Stimulated activated CD4-positive, alpha-beta T cell treated with anti-CD3 and anti-CD28 coated beads, TNF-alpha, amount 100 ng/mL, for 1 hour (primary cell): Measurements from ENCODE around the gene CRKL.
"Not testable (repeated sequence)": the region's sequence is repeated elsewhere in the genome, so short reads cannot be mapped to it uniquely, and the experiment has no call there.

ENCODE experiments used
- DNase-seq, 3 donors: peaks; one replicate each; pipeline ENCODE4 v3.0.0-alpha.2; 2020; ENCODE audit warnings: low read depth in 3 of 3, low spot score in 1 of 3

Gene CRKL

DNA sequence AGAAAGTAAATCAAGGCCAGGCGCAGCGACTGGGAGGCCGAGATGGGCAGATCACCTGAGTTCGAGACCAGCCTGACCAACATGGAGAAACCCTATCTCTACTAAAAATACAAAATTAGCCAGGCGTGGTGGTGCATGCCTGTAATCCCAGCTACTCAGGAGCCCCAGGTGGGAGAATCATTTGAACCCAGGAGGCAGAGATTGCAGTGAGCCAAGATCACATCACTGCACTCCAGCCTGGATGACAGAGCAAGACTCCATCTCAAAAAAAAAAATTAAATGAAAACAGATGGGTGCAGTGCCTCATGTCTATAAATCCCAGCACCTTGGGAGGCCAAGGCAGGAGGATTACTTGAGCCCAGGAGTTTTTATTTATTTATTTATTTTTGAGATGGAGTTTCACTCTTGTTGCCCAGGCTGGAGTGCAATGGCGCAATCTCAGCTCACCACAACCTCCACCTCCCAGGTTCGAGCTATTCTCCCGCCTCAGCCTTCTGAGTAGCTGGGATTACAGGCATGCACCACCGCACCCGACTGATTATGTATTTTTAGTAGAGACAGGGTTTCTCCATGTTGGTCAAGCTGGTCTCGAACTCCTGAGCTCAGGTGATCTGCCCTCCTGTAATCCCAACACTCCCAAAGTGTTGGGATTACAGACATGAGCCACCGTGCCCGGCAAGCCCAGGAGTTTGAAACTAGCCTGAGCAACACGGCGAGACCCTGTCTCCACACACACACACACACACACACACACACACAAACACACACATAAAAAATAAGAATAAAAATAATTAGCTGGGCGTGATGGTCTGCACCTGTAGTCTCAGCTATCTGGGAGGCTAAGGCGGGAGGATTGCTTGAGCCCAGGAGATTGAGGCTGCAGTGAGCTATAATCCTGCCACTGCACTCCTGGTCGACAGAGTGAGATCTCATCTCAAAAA lies 15.8 kb upstream of the CRKL start:
- DNase-seq = not testable (repeated sequence)

DNA sequence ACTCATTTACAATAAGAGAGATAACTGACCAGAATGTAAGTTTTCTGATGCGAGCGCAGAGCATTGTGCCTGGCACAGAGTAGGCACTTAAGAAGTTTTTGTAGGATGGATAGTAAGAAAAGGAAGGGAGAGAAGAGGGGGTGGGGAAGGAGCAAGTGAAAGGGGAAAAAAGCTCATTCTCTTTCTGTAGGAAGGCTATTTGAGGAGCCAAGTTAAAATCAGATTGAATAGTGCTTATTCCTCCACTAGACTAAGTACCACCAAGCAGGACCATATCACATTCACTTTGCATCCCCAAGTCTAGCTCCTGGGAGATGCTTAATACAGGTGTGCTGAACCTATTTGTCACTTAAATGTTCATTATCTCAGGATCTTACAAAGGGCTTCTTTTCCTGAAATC lies 14.1 kb upstream of the CRKL start:
- DNase-seq = no peak

DNA sequence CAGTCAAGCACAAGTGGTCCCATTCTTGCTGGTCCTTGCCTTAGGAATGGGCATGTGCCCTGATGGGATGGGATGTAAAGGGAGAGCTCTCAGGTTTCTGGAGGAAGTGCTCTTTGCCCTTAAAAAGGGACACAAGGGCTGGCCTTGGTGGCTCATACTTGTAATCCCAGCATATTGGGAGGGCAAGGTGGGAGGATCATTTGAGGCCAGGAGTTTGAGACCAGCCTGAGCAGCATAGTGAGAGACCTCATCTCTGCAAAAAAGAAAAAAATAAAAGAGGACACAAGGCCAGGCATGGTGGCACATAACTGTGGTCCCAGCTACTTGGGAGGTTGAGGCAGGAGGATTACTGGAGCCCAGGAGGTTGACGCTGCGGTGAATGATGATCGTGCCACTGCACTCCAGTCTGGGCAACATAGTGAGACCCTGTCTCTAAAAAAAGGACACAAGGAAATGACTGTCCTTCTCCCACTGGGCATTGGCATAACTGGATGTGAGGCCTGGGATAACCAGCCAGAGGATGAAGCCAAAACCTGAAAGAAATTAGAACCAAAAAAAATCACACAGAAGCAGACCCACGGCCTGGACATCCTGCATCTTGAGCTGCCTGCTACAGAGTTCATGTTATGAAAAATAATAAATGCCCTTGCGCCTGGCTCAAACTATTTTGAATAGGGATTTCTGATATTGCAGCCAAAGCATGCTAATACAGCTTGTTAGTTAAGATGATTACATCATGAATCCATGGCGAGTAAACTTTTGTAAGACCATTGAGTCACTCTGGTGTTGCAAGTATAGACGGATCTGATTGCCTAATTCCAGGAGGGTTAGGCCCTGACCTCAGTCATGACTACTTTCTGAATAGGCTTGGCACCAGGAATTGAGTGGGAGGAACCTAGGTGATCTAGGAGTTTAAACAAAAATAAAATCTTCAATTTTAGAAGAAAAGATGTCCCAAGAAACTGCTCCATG lies 12.9 kb upstream of the CRKL start:
- DNase-seq = no peak

DNA sequence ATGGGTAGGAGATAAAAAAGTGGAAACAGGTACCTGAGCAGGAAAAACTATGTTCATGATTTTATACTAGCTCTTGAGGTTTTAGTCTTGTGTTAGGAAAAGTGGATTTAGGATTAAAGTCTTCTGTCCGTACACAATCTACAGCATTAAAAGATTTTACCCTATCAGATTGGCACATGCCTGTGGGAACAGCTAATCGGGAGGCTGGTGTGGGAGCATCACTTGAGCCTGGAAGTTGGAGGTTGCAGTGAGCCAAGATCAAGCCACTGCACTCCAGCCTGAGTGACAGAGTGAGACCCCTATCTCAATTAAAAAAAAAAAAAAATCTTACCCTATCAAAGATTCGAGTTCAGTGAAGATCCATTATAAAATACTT lies 12.2 kb upstream of the CRKL start:
- no peak for DNase-seq

DNA sequence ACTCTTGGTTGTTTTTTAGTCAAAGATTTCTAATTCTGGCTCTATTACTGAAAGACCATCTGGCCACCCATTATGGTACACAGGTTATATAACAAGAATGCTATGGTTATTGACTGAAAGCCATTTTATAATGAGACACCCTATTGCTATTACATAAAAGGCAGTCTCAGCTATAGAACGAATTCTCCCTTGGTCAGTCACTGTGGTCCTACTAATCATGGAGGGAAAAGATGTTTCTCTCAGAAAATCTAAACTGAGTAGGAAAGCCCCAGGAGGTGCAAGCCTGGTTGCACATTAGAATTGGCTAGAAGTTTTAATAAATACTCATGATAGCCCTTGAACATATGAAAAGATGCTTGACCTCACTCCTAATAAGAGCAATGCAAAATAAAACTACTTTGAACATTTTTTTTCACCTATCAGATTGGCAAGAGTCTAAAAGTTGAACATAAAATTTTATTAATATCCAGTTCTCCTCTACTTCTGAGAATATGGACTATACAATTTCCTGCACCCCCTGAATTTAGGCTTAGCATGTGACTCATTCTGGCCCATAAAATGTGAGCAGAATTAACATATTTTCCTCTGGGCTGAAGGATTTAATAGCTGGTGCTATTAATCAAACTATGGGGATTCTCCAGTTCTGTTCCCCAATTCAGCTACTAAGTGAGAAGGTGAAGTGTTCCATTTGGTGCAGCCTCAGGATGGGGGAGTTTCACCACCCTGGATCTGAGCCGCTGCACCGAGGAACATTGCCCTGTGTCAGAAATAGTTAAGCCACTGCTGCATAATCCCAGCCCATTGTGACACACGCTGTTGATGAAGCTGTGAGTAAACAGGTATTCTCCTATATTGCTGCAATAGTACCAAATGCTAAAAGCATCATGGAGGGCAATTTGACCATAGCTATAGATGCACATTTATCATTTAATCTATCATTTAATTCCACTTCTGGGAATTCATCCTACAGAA lies 11.5 kb upstream of the CRKL start:
- DNase-seq = no peak

DNA sequence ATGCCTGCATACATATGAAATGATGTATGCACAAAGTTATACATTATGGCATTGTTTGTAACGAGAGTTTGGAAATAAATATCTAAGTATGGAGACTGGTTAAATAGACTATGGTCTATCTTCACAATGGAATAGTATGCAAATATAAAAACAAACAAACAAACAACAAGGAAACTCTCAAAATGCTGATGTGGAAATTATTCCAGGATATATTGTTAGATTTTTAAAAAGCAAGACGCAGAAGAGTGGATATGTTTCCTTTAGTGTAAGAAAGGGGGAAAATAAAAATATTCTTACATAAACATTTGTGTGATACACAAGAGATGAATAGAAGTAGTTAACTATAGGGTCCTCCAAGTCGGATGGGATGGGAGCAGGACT lies 10.8 kb upstream of the CRKL start:
- no peak for DNase-seq

DNA sequence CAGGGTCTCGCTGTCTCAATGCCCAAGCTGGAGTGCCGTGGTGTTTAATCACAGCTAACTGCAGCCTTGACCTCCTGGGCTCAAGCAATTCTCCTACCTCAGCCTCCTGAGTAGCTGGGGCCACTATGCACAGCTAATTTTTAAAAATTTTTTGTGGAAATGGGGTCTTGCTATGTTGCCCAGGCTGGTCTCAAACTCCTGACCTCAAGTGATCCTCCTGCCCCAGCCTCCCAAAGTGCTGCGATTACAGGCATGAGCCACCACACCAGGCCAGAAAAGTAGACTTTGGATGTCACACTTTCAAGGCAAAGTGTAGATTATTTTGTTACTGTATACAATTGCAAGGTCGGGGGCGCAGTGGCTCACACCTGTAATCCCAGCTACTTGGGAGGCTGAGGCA lies 8.5 kb upstream of the CRKL start:
- not testable (repeated sequence) for DNase-seq

DNA sequence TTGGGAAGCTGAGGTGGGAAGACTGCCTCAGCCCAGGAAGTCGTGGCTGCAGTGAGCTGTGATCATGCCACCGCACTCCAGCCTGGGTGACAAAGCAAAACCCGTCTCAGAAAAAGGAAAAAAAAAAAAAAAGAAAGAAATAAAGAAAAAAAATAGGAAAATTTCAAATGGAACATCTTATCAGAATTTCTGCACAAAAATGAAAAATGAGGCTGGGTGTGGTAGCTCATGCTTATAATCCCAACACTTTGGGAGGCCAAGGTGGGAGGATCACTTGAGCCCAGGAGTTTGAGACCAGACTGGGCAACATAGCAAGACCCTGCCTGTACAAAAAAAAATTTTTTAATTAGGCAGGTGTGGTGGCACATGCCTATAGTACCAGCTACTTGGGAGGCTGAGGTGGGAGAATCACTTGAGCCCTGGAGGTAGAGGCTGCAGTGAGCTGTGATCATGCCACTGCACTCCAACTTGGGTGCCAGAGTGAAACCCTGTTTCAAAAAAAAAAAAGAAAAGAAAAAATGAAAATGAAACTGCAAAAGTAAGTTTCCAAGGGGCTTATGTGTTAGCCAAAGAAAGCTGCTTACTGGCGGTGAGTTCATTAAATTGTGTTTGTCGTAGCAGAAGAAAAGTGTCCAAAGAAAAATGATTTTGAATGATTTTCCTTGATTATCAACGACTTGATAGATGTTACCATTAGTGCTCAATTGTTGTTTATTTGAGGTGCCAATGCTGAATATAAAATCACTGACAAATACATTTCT lies 7.5 kb upstream of the CRKL start:
- DNase-seq = no peak

DNA sequence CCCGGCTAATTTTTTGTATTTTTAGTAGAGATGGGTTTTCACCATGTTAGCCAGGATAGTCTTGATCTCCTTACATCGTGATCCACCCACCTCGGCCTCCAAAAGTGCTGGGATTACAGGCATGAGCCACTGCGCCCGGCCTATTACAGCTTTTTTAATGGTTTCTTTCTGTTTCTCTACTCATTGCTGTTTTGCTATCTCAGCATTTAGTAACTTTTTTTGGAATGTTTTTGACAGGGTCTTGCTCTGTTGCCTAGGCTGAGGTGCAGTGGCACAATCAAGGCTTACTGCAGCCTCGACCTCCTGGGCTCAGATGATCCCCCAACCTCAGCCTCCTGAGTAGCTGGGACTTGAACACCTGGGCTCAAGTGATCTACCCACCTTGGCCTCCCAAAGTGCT lies 4.7 kb upstream of the CRKL start:
- DNase-seq = no peak

DNA sequence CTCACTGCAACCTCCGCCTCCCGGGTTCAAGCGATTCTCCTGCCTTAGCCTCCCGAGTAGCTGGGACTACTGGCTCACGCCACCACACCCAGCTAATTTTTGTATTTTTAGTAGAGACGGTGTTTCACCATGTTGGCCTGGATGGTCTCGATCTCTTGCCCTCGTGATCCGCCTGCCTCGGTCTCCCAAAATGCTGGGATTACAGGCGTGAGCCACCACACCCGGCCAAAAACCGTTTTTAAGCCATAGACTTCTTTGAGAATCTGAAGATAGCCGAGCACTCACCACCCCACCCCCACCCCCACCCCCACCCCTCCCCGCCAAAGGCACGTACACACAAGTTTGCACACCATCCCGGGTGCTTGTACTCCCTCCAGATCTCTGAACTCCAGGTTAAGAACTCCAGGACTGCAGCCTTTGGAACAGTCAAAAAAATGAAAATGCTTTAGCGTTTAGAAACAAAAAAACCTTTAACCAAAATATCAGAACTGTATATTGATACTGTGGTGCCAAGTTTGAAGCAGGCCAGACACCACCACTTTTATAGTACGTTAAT lies 1.5 kb downstream of the CRKL start:
- DNase-seq = no peak

DNA sequence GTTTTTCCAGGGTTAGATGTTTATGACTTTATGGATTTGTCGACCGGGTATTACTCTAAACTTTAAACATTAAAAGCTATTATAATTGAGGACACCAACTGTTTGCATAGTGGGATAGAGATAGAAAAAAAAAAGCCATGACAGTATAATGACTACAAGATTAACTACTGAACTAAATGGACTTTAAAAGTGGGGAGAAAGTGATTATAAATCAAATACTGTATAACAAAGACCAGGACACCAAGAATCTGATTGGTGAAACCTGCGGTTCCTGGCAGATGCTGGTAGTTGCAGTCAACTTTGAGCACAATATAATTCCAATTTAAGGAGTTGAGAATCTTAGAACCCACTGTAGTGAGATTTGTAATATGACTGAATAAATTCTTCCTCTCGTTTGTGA lies 2.5 kb downstream of the CRKL start:
- DNase-seq = no peak

DNA sequence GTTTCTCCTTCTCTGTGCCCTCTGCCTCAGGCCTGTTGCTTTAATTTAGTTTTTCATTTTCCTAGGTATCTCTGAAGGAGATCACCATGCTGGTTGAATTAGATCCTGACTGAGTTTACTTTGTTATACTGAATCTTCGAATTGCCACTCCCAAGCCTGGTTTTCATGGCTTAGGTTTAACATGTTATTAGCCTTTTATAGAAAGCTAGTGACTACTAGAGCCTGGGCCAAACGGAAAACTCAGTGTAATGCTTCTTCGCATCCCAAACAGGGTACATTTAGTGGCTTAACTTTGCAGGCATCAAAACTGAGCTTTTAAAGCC lies 3.6 kb downstream of the CRKL start:
- DNase-seq = no peak

DNA sequence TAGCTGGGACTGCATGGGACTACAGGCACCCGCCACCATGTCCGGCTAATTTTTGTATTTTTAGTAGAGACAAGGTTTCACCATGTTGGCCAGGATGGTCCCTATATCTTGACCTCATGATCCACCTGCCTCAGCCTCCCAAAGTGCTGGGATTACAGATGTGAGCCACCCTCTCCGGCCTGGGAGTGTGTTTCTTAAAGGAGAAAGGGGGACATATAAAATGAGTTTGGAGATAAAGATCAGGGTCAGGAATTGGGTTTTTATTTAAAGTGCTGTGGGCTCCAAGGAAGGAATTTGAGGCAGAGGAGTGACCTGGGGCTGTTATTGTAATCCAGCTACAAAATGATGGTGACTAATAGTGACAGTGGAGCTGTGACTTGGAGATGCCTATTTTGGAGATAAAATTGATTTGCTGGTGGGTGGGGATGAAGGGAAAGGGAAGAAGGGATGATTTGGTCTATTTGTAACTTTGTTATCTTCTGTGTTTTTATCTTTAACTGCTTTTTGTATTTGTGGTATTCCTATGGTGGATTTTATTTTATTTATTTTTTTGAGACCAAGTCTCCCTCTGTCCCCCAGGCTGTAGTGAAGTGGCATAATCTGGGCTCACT lies 5.0 kb downstream of the CRKL start:
- no peak for DNase-seq

DNA sequence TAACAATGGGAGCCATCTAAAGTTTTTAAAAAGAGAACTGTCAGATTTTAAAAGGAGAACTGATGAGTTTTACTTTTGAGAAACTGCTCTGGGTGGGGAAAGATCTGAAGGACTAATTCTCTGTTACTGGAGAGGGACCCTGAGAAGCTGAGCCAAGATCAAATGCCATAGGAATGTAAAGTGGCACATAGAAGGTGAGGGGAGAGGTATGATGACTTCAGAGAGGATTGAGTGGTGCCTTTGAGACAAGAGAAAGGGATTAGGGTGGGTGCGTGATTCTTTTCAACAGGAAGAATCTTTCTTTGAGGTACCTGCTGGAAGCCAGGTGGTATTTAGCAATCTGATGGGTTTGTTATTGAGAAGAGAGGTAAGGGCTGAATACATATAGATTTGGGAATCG lies 9.0 kb downstream of the CRKL start:
- no peak for DNase-seq

DNA sequence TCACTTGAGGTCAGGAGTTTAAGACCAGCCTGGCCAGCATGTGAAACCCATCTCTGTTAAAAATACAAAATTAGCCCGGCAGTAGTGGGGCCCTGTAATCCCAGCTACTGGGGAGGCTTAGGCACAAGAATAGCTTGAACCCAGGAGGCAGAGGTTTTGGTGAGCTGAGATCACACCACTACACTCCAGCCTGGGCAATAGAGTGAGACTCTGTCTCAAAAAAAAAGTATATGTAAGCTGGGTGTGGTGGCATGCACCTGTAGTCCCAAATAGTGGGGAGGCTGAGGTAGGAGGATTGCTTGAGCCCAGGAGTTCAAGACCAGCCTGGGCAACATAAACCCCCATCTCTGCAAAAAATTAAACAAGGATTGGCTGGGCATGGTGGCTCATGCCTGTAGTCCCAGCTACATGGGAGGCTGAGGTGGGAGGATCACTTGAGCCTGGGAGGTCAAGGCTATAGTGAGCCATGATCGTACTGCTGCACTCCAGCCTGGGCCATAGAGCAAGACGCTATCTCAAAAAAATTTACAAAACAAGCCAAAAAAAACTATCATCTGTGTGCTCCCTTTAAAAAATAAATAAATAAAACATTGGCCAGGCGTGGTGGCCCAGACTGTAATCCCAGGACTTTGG lies 10.8 kb downstream of the CRKL start:
- DNase-seq = no peak

DNA sequence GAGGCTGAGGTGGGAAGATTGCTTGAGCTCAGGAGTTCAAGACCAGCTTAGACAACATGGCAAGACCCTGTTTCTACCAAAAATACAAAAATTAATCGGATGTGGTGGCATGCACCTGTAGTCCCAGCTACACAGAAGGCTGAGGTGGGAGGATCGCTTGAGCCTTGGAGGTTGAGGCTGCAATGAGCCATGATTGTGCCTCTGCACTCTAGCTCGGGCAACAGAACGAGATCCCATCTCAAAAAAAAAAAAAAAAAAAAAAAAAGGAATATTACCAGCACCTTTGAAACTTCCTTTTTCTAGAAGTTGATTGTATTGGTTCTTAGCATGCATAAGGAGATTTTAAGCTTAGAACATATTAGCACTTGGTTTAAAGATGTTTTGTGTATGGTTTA lies 11.4 kb downstream of the CRKL start:
- DNase-seq = no peak

DNA sequence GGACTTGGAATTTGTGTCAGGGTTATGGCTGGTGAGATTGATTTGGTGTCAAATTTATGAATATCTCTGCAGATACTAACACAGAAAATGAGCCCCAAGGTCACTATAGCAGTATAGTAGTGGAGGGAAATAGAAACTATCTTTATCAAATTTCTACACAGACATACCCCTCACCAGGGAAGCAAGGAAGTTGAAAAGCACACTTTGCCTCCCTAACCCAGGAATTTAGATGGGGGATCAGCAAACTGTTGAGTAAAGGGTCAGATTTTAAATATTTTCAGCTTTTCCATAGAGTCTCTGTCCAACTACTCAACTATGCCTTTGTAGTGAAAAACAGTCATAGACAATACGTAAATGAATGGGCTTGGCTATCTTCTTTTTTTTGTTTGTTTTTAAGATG lies 12.8 kb downstream of the CRKL start:
- DNase-seq = no peak

DNA sequence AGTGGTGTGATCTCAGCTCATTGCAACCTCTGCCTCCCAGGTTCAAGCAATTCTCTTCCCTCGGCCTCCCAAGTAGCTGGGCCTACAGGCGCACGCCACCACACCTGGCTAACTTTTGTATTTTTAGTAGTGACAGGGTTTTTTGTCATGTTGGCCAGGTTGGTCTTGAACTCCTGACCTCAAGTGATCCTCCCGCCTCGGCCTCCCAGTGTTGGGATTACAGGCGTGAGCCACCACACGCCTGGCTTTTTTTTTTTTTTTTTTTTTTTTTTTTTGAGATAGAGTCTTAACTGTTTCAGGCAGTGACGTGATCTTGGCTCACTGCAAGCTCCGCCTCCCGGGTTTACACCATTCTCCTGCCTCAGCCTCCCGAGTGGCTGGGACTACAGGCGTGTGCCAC lies 13.2 kb downstream of the CRKL start:
- not testable (repeated sequence) for DNase-seq

DNA sequence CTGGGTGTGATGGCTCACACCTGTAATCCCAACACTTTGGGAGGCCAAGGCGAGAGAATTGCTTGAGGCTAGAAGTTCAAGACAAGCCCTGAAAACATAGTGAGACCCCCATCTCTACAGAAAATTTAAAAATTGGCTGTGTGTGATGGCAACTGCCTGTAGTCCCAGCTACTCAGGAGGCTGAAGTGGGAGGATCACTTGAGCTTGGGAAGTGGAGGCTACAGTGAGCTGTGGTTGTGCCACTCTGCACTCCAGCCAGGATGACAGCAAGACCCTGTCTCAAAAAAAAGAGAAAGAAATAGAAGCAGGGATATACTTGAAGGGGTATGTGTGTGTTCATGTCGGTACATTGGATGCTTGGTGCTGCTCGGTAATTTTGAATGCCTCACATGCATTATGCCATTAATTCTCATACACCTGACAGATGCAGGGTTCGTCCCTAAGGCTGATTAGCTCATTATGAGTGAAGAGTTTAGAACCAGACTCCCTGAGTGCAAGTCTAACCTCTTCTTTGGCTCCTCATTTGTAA lies 14.0 kb downstream of the CRKL start:
- no peak for DNase-seq
